ENCODE results near the gene FBXO11. TPM values are rescaled to one million over a fixed set of nuclear protein-coding genes. Genes with fewer than 3 reads are reported as not detected.

Gene FBXO11
- total and polyA plus RNA-seq, 4 donors: 9.2 to 46.8 (median 19.7) TPM

- Histone ChIP-seq H3K27me3 (ENCODE audit: control insufficient read depth in 4 of 4, insufficient read depth in 4 of 4, low read length in 3 of 4) (no peaks in the 10 kb centered on the region), H3K27ac (ENCODE audit: low read depth in 1 of 2, low read length in 2 of 2) (no peak overlapping the region), H3K4me1 (ENCODE audit: control insufficient read depth in 4 of 4, insufficient read depth in 4 of 4, low read length in 3 of 4) (no peaks in the 10 kb centered on the region), H3K9ac (ENCODE audit: low read depth in 1 of 2, low read length in 2 of 2) (no peak overlapping the region), H3K36me3 (ENCODE audit: control insufficient read depth in 4 of 4, insufficient read depth in 3 of 4, low read depth in 1 of 4, low read length in 3 of 4) (peaks cover 7 to 67% (median 54%) of the 10 kb centered on the region in 4 donors), H3K4me3 (ENCODE audit: low read depth in 1 of 3, low read length in 3 of 3) (no peak overlapping the region), H3K9me3 (ENCODE audit: control insufficient read depth in 4 of 4, low read length in 3 of 4) (no peaks in the 10 kb centered on the region)
- TF ChIP-seq JUND (IDR thresholded peaks at IDR 0.05) (no peak), HNF4G (IDR thresholded peaks at IDR 0.05) (no peak), MAX (IDR thresholded peaks at IDR 0.05) (no peak), EGR1 (IDR thresholded peaks at IDR 0.05; ENCODE audit: low read depth in 2 of 2) (no peak), GABPA (IDR thresholded peaks at IDR 0.05 in 1 of 2, conservative IDR thresholded peaks at IDR 0.05 in 1 of 2) (no peak), RAD21 (IDR thresholded peaks at IDR 0.05) (no peak), YY1 (IDR thresholded peaks at IDR 0.05) (no peak), FOXA1 (IDR thresholded peaks at IDR 0.05) (no peak), SP1 (IDR thresholded peaks at IDR 0.05) (no peak), HNF4A (conservative IDR thresholded peaks at IDR 0.05) (no peak), RXRA (IDR thresholded peaks at IDR 0.05) (no peak), NR2F2 (IDR thresholded peaks at IDR 0.05) (no peak), TAF1 (conservative IDR thresholded peaks at IDR 0.05) (no peak), FOXA2 (IDR thresholded peaks at IDR 0.05) (no peak), ATF3 (IDR thresholded peaks at IDR 0.05) (no peak), ZBTB33 (IDR thresholded peaks at IDR 0.05) (no peak)
- 93% methylated on average over 1 of the region's 1 CpG for WGBS
- DNase-seq (ENCODE audit: low spot score): no peak
Measured at GRCh38 chr2:47811668-47812067, 94.6 kb downstream of the FBXO11 start.

- Histone ChIP-seq H3K4me3 (ENCODE audit: low read depth in 1 of 3, low read length in 3 of 3) (no peak overlapping the region), H3K36me3 (ENCODE audit: control insufficient read depth in 4 of 4, insufficient read depth in 3 of 4, low read depth in 1 of 4, low read length in 3 of 4) (peaks cover 7 to 67% (median 53%) of the 10 kb centered on the region in 4 donors), H3K27ac (ENCODE audit: low read depth in 1 of 2, low read length in 2 of 2) (no peak overlapping the region)
Measured at GRCh38 chr2:47810850-47811249, 95.4 kb downstream of the FBXO11 start.

DNA sequence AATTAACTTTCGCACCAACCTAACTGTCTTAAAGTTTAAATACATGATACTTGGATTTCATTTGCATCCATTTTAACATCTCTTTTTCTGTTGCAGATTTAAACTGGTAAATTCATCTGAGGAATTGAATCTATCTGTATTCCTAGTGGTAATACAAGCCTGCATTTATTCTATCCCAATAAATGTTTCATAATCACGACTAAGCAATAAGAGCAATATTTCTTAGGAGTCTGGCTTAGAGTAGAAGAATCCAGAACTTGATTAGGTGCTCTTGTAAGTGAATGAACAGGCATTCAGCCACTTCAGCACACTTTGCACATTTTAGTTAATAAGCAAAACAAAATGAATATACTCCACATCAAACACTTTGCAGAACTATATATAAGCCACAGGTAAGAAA, 96.4 kb downstream of the FBXO11 start:
- Histone ChIP-seq H3K27ac (ENCODE audit: low read depth in 1 of 2, low read length in 2 of 2) (no peak overlapping the region), H3K4me3 (ENCODE audit: low read depth in 1 of 3, low read length in 3 of 3) (no peak overlapping the region), H3K4me1 (ENCODE audit: control insufficient read depth in 4 of 4, insufficient read depth in 4 of 4, low read length in 3 of 4) (no peaks in the 10 kb centered on the region), H3K9ac (ENCODE audit: low read depth in 1 of 2, low read length in 2 of 2) (no peak overlapping the region), H3K36me3 (ENCODE audit: control insufficient read depth in 4 of 4, insufficient read depth in 3 of 4, low read depth in 1 of 4, low read length in 3 of 4) (peaks cover 7 to 62% (median 47%) of the 10 kb centered on the region in 4 donors), H3K9me3 (ENCODE audit: control insufficient read depth in 4 of 4, low read length in 3 of 4) (no peaks in the 10 kb centered on the region), H3K27me3 (ENCODE audit: control insufficient read depth in 4 of 4, insufficient read depth in 4 of 4, low read length in 3 of 4) (no peaks in the 10 kb centered on the region)
- 87% methylated on average over 2 of the region's 2 CpGs for WGBS
- TF ChIP-seq, protein P1, sequence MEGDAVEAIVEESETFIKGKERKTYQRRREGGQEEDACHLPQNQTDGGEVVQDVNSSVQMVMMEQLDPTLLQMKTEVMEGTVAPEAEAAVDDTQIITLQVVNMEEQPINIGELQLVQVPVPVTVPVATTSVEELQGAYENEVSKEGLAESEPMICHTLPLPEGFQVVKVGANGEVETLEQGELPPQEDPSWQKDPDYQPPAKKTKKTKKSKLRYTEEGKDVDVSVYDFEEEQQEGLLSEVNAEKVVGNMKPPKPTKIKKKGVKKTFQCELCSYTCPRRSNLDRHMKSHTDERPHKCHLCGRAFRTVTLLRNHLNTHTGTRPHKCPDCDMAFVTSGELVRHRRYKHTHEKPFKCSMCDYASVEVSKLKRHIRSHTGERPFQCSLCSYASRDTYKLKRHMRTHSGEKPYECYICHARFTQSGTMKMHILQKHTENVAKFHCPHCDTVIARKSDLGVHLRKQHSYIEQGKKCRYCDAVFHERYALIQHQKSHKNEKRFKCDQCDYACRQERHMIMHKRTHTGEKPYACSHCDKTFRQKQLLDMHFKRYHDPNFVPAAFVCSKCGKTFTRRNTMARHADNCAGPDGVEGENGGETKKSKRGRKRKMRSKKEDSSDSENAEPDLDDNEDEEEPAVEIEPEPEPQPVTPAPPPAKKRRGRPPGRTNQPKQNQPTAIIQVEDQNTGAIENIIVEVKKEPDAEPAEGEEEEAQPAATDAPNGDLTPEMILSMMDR (IDR thresholded peaks at IDR 0.05; ENCODE audit: low read depth, low read length, missing input control): no peak
- TF ChIP-seq JUND (IDR thresholded peaks at IDR 0.05): no peak
- no peak for TF ChIP-seq ATF3 (IDR thresholded peaks at IDR 0.05)
- no peak for TF ChIP-seq NR2F2 (IDR thresholded peaks at IDR 0.05)
- no peak for TF ChIP-seq FOXA1 (IDR thresholded peaks at IDR 0.05)
- TF ChIP-seq EGR1 (IDR thresholded peaks at IDR 0.05; ENCODE audit: low read depth in 2 of 2): no peak
- TF ChIP-seq RAD21 (IDR thresholded peaks at IDR 0.05): no peak
- no peak for TF ChIP-seq HNF4G (IDR thresholded peaks at IDR 0.05)
- no peak for TF ChIP-seq GABPA (IDR thresholded peaks at IDR 0.05 in 1 of 2, conservative IDR thresholded peaks at IDR 0.05 in 1 of 2)
- TF ChIP-seq MAX (IDR thresholded peaks at IDR 0.05): no peak
- TF ChIP-seq, protein P2, sequence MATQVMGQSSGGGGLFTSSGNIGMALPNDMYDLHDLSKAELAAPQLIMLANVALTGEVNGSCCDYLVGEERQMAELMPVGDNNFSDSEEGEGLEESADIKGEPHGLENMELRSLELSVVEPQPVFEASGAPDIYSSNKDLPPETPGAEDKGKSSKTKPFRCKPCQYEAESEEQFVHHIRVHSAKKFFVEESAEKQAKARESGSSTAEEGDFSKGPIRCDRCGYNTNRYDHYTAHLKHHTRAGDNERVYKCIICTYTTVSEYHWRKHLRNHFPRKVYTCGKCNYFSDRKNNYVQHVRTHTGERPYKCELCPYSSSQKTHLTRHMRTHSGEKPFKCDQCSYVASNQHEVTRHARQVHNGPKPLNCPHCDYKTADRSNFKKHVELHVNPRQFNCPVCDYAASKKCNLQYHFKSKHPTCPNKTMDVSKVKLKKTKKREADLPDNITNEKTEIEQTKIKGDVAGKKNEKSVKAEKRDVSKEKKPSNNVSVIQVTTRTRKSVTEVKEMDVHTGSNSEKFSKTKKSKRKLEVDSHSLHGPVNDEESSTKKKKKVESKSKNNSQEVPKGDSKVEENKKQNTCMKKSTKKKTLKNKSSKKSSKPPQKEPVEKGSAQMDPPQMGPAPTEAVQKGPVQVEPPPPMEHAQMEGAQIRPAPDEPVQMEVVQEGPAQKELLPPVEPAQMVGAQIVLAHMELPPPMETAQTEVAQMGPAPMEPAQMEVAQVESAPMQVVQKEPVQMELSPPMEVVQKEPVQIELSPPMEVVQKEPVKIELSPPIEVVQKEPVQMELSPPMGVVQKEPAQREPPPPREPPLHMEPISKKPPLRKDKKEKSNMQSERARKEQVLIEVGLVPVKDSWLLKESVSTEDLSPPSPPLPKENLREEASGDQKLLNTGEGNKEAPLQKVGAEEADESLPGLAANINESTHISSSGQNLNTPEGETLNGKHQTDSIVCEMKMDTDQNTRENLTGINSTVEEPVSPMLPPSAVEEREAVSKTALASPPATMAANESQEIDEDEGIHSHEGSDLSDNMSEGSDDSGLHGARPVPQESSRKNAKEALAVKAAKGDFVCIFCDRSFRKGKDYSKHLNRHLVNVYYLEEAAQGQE (IDR thresholded peaks at IDR 0.05): no peak
- no peak for TF ChIP-seq SP1 (IDR thresholded peaks at IDR 0.05)
- no peak for DNase-seq (ENCODE audit: low spot score)

More at GRCh38 chr2:47810850-47811249, 95.4 kb downstream of the FBXO11 start:
- H3K9me3 ChIP-seq (ENCODE audit: control insufficient read depth in 4 of 4, low read length in 3 of 4): no peaks in the 10 kb centered on the region
- no peaks in the 10 kb centered on the region for H3K27me3 ChIP-seq (ENCODE audit: control insufficient read depth in 4 of 4, insufficient read depth in 4 of 4, low read length in 3 of 4)
- TF ChIP-seq SP1 (IDR thresholded peaks at IDR 0.05) (no peak), EGR1 (IDR thresholded peaks at IDR 0.05; ENCODE audit: low read depth in 2 of 2) (no peak), YY1 (IDR thresholded peaks at IDR 0.05) (no peak)
- H3K9ac ChIP-seq (ENCODE audit: low read depth in 1 of 2, low read length in 2 of 2): no peak overlapping the region
- DNase-seq (ENCODE audit: low spot score): no peak
- no peaks in the 10 kb centered on the region for H3K4me1 ChIP-seq (ENCODE audit: control insufficient read depth in 4 of 4, insufficient read depth in 4 of 4, low read length in 3 of 4)

All from liver (tissue), 9 donors.